HEK293 (cell line): ENCODE measurements around the gene DSCAM.

Experiments
- CTCF ChIA-PET: fragments of 350-600 bp; formaldehyde crosslinking; extraction: SDS; loops from one replicate; lab custom pipeline; 2021; ENCODE audit warnings: antibody characterized with exemption; lab: Yijun Ruan, JAX
- POLR2A ChIA-PET: fragments of 300-600 bp; formaldehyde crosslinking; extraction: SDS; loops from one replicate; lab custom pipeline; 2020; ENCODE audit warnings: antibody characterized with exemption, inconsistent platforms; lab: Yijun Ruan, JAX
- H3K27ac ChIP-seq: fragments of 200-500 bp; sonication (Bioruptor generic); 2 replicates; pipeline ENCODE4 v1.5.1; 2014; ENCODE audit warnings: low read depth, low read length, control low read depth, inconsistent platforms; ENCODE audit errors: extremely low read depth
- H3K36me3 ChIP-seq, 2 experiments: fragments of 200-500 bp in 1 of 2; sonication (Bioruptor generic) in 1 of 2; 1 replicate in 1 of 2; 2 replicates in 1 of 2; pipeline ENCODE4 v1.5.1; 2014 to 2017; ENCODE audit warnings: inconsistent platforms in 2 of 2, low read length in 2 of 2; ENCODE audit not compliant: control insufficient read depth in 2 of 2, insufficient read depth in 1 of 2
- H3K4me1 ChIP-seq: fragments of 200-500 bp; sonication (Bioruptor generic); 2 replicates; pipeline ENCODE4 v1.5.1; 2014; ENCODE audit warnings: mild to moderate bottlenecking, low read length, inconsistent platforms; ENCODE audit not compliant: control insufficient read depth, insufficient read depth
- H3K4me3 ChIP-seq: 2 replicates; pipeline ENCODE4 v1.5.1; 2011; ENCODE audit warnings: low read depth, mild to moderate bottlenecking, control low read depth, low read length, moderate library complexity
- H3K9me3 ChIP-seq: fragments of 200-500 bp; sonication (Bioruptor generic); 2 replicates; pipeline ENCODE4 v1.5.1; 2014; ENCODE audit warnings: low read depth, low read length, inconsistent platforms; ENCODE audit not compliant: control insufficient read depth, insufficient read depth
- GFI1B ChIP-seq: fragments of 450-650 bp; formaldehyde crosslinking; IDR thresholded peaks from 2 replicates; pipeline ENCODE4 v1.5.1; 2016; ENCODE audit warnings: missing biosample characterization, missing genetic modification characterization
- GLIS1 ChIP-seq: fragments of 450-650 bp; formaldehyde crosslinking; IDR thresholded peaks from 2 replicates; pipeline ENCODE4 v1.5.1; 2016; ENCODE audit warnings: missing biosample characterization, missing genetic modification characterization
- MEIS1 ChIP-seq: sonication (generic); formaldehyde crosslinking; IDR thresholded peaks from 2 replicates; pipeline ENCODE4 v1.8.1; 2022; ENCODE audit warnings: missing genetic modification reagents, mild to moderate bottlenecking, borderline replicate concordance
- ZBTB20 ChIP-seq: fragments of 450-650 bp; formaldehyde crosslinking; IDR thresholded peaks from 2 replicates; pipeline ENCODE4 v1.5.1; 2016; ENCODE audit warnings: missing biosample characterization, missing genetic modification characterization
- ZFP41 ChIP-seq: fragments of 450-650 bp; formaldehyde crosslinking; IDR thresholded peaks from 2 replicates; pipeline ENCODE4 v1.5.1; 2016; ENCODE audit warnings: missing biosample characterization, missing genetic modification characterization, borderline replicate concordance
- ZNF146 ChIP-seq: fragments of 450-650 bp; formaldehyde crosslinking; IDR thresholded peaks from 2 replicates; pipeline ENCODE4 v1.5.1; 2016; ENCODE audit warnings: missing biosample characterization, missing genetic modification characterization
- ZNF175 ChIP-seq: fragments of 450-650 bp; formaldehyde crosslinking; IDR thresholded peaks from 2 replicates; pipeline ENCODE4 v1.5.1; 2016; ENCODE audit warnings: missing biosample characterization, missing genetic modification characterization
- ZNF24 ChIP-seq: fragments of 450-650 bp; formaldehyde crosslinking; IDR thresholded peaks from 2 replicates; pipeline ENCODE4 v1.5.1; 2016; ENCODE audit warnings: missing biosample characterization, missing genetic modification characterization
- ZNF266 ChIP-seq: fragments of 450-650 bp; formaldehyde crosslinking; IDR thresholded peaks from 2 replicates; pipeline ENCODE4 v1.5.1; 2016; ENCODE audit warnings: missing biosample characterization, missing genetic modification characterization, low read depth
- ZNF324 ChIP-seq: fragments of 450-650 bp; formaldehyde crosslinking; IDR thresholded peaks from 2 replicates; pipeline ENCODE4 v1.5.1; 2016; ENCODE audit warnings: missing biosample characterization, missing genetic modification characterization
- ZNF521 ChIP-seq: fragments of 450-650 bp; formaldehyde crosslinking; IDR thresholded peaks from 2 replicates; pipeline ENCODE4 v1.5.1; 2017; ENCODE audit warnings: missing biosample characterization, mild to moderate bottlenecking, missing genetic modification characterization
- ZNF544 ChIP-seq: fragments of 450-650 bp; formaldehyde crosslinking; IDR thresholded peaks from 2 replicates; pipeline ENCODE4 v1.5.0; 2017; ENCODE audit warnings: missing biosample characterization, missing genetic modification characterization
- ZNF548 ChIP-seq: fragments of 450-650 bp; formaldehyde crosslinking; IDR thresholded peaks from 2 replicates; pipeline ENCODE4 v1.5.1; 2016; ENCODE audit warnings: missing biosample characterization, missing genetic modification characterization
- ZNF623 ChIP-seq: fragments of 450-650 bp; formaldehyde crosslinking; IDR thresholded peaks from 2 replicates; pipeline ENCODE4 v1.5.1; 2016; ENCODE audit warnings: missing biosample characterization, missing genetic modification characterization
- ZNF76 ChIP-seq: fragments of 450-650 bp; formaldehyde crosslinking; IDR thresholded peaks from 2 replicates; pipeline ENCODE4; 2016; ENCODE audit warnings: low read depth, missing biosample characterization, missing genetic modification characterization, borderline replicate concordance
- ZNF843 ChIP-seq: fragments of 450-650 bp; formaldehyde crosslinking; IDR thresholded peaks from 2 replicates; pipeline ENCODE4 v1.5.1; 2016; ENCODE audit warnings: missing biosample characterization, missing genetic modification characterization
- TF ChIP-seq, protein P1 (sequence below): fragments of 450-650 bp; formaldehyde crosslinking; IDR thresholded peaks from 2 replicates; pipeline ENCODE4 v1.5.1; 2016; ENCODE audit warnings: missing biosample characterization, missing genetic modification characterization
- TF ChIP-seq, protein P2 (sequence below): fragments of 450-650 bp; formaldehyde crosslinking; conservative IDR thresholded peaks from 2 replicates; pipeline ENCODE4 v1.5.1; 2016; ENCODE audit warnings: low read depth, missing biosample characterization, missing genetic modification characterization
- TF ChIP-seq, protein P3 (sequence below): fragments of 450-650 bp; formaldehyde crosslinking; IDR thresholded peaks from 2 replicates; pipeline ENCODE4 v1.5.1; 2016; ENCODE audit warnings: missing biosample characterization, missing genetic modification characterization, borderline replicate concordance
- TF ChIP-seq, protein P4 (sequence below): fragments of 450-650 bp; formaldehyde crosslinking; IDR thresholded peaks from 2 replicates; pipeline ENCODE4 v1.5.1; 2016; ENCODE audit warnings: missing biosample characterization, missing genetic modification characterization
- TF ChIP-seq, protein P5 (sequence below): fragments of 450-650 bp; formaldehyde crosslinking; IDR thresholded peaks from 2 replicates; pipeline ENCODE4 v1.5.1; 2016; ENCODE audit warnings: missing biosample characterization, missing genetic modification characterization

DSCAM gene

DNA sequence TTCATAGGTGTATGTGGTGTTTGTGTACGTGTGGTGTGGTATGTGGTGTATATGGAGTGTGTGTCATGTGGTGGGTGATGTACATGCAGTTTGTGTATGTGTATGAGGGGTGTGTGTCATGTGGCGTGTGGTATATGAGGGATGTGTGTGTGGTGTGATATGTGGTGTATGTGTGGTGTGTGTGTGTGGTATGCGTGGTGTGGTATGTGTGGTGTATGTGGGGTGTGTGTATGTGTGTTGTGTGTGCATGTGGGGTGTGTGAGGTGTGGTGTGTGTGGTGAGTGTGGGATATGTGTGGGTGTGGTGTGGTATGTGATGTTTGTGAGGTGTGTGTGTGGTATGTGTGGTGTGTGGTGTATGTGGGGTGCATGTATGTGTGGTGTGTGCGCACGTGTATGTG is 707.3 kb downstream of the DSCAM start (continued):
- TF ChIP-seq MEIS1 (CRISPR knock-in tag), result no peak

DNA sequence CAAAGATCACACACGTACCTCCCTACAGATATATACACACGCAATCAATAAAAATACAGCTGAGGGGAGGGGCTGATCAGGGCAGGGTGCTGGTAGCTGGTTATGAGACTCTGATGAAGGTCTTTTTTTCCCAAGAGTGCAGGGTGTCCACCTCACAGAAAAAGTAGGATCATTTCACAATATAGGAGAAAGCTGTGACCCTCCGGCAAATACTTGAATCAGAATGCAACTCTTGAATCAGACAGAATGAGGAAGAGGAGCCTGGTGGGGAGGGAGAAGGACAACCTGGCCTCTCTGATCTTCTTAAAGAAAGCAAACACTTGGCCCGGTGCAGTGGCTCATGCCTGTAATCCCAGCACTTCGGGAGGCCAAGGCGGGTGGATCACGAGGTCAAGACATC is 710.4 kb downstream of the DSCAM start:
- ChIA-PET POLR2A (no interaction called here), CTCF (no interaction called here)
- Histone ChIP-seq H3K9me3 (no peaks in the 10 kb centered on the region), H3K4me3 (no peak overlapping the region), H3K36me3 (no peaks in the 10 kb centered on the region), H3K27ac (no peak overlapping the region), H3K4me1 (no peaks in the 10 kb centered on the region)
- TF ChIP-seq GFI1B (tag by site-specific recombination) (no peak), ZNF175 (tag by site-specific recombination) (no peak), ZNF544 (no peak), ZNF146 (tag by site-specific recombination) (no peak)
- TF ChIP-seq, protein P1, sequence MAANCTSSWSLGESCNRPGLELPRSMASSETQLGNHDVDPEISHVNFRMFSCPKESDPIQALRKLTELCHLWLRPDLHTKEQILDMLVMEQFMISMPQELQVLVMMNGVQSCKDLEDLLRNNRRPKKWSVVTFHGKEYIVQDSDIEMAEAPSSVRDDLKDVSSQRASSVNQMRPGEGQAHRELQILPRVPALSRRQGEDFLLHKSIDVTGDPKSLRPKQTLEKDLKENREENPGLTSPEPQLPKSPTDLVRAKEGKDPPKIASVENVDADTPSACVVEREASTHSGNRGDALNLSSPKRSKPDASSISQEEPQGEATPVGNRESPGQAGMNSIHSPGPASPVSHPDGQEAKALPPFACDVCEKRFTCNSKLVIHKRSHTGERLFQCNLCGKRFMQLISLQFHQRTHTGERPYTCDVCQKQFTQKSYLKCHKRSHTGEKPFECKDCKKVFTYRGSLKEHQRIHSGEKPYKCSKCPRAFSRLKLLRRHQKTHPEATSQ (tag by site-specific recombination), result no peak
- TF ChIP-seq, protein P2, sequence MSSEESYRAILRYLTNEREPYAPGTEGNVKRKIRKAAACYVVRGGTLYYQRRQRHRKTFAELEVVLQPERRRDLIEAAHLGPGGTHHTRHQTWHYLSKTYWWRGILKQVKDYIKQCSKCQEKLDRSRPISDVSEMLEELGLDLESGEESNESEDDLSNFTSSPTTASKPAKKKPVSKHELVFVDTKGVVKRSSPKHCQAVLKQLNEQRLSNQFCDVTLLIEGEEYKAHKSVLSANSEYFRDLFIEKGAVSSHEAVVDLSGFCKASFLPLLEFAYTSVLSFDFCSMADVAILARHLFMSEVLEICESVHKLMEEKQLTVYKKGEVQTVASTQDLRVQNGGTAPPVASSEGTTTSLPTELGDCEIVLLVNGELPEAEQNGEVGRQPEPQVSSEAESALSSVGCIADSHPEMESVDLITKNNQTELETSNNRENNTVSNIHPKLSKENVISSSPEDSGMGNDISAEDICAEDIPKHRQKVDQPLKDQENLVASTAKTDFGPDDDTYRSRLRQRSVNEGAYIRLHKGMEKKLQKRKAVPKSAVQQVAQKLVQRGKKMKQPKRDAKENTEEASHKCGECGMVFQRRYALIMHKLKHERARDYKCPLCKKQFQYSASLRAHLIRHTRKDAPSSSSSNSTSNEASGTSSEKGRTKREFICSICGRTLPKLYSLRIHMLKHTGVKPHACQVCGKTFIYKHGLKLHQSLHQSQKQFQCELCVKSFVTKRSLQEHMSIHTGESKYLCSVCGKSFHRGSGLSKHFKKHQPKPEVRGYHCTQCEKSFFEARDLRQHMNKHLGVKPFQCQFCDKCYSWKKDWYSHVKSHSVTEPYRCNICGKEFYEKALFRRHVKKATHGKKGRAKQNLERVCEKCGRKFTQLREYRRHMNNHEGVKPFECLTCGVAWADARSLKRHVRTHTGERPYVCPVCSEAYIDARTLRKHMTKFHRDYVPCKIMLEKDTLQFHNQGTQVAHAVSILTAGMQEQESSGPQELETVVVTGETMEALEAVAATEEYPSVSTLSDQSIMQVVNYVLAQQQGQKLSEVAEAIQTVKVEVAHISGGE (tag by site-specific recombination), result no peak

DNA sequence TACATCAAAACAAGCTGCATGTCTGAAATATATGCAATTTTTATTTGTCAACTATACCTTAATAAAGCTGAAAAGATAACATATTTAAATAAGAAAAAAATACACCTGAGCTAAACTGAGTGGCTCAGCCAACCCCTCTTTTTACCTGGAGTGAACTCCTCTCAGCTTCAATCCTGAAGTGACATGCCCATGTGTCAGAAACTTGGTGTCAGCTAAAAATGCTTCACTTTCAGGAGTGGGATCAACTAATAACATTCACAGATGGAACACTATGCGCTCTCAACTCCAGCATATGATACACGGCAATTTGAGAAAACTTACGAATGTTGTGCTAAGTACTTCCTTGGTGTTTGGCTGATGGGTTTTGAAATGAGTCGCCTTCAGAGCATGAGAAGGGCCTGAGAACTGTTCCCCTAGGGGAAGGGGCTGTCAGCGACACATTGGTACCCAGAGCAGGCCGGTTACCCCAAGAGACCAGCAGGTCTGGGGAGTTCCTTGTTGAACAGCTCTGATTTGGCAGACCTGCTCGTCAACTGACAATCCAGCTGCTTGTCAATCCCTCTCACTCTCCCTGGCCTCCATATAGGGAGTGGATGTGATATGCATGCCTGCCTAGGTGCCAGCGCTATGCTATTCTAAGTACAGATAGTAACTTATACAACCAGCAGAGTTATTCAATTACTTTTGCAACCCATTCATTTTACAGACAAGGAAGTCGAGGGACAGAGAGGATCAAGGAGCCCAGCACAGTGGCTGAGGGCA is 712.0 kb downstream of the DSCAM start:
- POLR2A ChIA-PET, result no interaction called here
- Histone ChIP-seq H3K9me3 (no peaks in the 10 kb centered on the region), H3K27ac (no peak overlapping the region), H3K4me1 (no peaks in the 10 kb centered on the region), H3K36me3 (no peaks in the 10 kb centered on the region), H3K4me3 (no peak overlapping the region)
- CTCF ChIA-PET, result interaction anchor here (0.6 to 1.6 kb wide), 4 partner anchors 8 to 953 kb away, joined by 3 to 11 read pairs (median 3); no protein-coding TSS in a partner anchor
- no peak for TF ChIP-seq ZFP41 (tag by site-specific recombination)
- TF ChIP-seq, protein P3, sequence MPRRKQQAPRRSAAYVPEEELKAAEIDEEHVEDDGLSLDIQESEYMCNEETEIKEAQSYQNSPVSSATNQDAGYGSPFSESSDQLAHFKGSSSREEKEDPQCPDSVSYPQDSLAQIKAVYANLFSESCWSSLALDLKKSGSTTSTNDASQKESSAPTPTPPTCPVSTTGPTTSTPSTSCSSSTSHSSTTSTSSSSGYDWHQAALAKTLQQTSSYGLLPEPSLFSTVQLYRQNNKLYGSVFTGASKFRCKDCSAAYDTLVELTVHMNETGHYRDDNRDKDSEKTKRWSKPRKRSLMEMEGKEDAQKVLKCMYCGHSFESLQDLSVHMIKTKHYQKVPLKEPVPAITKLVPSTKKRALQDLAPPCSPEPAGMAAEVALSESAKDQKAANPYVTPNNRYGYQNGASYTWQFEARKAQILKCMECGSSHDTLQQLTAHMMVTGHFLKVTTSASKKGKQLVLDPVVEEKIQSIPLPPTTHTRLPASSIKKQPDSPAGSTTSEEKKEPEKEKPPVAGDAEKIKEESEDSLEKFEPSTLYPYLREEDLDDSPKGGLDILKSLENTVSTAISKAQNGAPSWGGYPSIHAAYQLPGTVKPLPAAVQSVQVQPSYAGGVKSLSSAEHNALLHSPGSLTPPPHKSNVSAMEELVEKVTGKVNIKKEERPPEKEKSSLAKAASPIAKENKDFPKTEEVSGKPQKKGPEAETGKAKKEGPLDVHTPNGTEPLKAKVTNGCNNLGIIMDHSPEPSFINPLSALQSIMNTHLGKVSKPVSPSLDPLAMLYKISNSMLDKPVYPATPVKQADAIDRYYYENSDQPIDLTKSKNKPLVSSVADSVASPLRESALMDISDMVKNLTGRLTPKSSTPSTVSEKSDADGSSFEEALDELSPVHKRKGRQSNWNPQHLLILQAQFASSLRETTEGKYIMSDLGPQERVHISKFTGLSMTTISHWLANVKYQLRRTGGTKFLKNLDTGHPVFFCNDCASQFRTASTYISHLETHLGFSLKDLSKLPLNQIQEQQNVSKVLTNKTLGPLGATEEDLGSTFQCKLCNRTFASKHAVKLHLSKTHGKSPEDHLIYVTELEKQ (tag by site-specific recombination), result no peak
- no peak for TF ChIP-seq ZNF548 (tag by site-specific recombination)
- no peak for TF ChIP-seq ZNF24 (tag by site-specific recombination)
- TF ChIP-seq ZBTB20, result no peak
- TF ChIP-seq ZNF324 (tag by site-specific recombination), result no peak
- TF ChIP-seq ZNF266 (tag by site-specific recombination), result no peak
- no peak for TF ChIP-seq ZNF843
- TF ChIP-seq ZNF623 (tag by site-specific recombination), result no peak
- no peak for TF ChIP-seq ZNF521
- TF ChIP-seq, protein P4, sequence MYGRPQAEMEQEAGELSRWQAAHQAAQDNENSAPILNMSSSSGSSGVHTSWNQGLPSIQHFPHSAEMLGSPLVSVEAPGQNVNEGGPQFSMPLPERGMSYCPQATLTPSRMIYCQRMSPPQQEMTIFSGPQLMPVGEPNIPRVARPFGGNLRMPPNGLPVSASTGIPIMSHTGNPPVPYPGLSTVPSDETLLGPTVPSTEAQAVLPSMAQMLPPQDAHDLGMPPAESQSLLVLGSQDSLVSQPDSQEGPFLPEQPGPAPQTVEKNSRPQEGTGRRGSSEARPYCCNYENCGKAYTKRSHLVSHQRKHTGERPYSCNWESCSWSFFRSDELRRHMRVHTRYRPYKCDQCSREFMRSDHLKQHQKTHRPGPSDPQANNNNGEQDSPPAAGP (tag by site-specific recombination), result no peak
- no peak for TF ChIP-seq ZNF76 (tag by site-specific recombination)
- TF ChIP-seq, protein P5, sequence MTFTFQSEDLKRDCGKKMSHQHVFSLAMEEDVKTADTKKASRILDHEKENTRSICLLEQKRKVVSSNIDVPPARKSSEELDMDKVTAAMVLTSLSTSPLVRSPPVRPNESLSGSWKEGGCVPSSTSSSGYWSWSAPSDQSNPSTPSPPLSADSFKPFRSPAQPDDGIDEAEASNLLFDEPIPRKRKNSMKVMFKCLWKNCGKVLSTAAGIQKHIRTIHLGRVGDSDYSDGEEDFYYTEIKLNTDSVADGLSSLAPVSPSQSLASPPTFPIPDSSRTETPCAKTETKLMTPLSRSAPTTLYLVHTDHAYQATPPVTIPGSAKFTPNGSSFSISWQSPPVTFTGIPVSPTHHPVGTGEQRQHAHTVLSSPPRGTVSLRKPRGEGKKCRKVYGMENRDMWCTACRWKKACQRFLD (tag by site-specific recombination), result no peak
- no peak for TF ChIP-seq GLIS1 (tag by site-specific recombination)
